ENCODE results near the gene RPRD2. TPM values are rescaled to one million over a fixed set of nuclear protein-coding genes. Genes with fewer than 3 reads are reported as not detected.
A peak's percentile ranks its signal among the peaks of the same experiment; 100 is the strongest.

The RPRD2 gene
- total RNA-seq, 1 experiment from 2014 or later = 26.7 TPM

DNA sequence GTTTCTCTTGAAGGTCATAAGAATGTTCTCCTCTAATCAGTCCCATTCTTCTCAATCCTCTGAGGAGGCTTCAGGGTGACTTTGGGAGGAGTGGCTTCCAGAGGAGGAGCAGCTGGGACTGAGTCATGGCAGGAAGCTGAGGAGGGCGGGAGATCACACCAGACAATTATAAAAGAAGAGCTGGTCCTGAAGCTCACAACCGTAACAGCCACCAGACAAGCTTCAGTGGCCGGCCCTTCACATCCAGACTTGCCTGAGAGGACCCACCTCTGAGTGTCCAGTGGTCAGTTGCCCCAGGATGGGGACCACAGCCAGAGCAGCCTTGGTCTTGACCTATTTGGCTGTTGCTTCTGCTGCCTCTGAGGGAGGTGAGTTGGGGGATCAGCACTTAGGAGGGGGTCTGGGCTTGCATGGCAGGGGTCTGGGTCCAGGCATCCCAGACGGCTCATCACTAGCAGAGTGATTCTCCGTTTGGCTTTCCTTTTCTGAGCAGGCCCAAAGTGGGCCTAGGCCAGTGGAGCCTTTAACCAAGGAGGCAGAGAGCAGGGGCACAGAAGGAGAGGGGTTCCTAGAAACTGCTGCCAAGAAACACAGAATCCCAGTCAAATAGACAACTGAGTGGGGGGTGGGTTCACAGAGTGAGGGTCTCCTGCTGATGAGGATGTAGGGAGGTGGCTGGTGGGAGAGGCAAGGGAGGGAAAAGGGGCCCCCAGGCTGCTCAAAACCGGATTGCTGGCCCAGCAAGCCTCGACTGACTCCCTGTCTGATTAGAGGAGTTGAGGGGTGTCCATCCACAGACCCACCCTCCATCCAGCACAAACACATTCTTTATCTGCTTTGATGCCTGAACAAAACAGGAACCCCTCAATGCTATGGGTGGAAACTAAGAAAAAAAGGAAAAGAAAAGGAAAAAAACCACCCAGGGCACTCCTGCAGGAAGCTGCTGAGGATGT is 144.2 kb downstream of the RPRD2 start, which contains the start of gene ECM1:
Gene ECM1 (plus strand): TSS at position 198 of the 953 bp plus-strand sequence. CDS start 101 bp downstream, at position 299.
- Histone ChIP-seq H3K79me2 (ENCODE audit: insufficient read depth, low read length) (no peaks in the 10 kb centered on the region), H3K4me1 (ENCODE audit: control insufficient read depth in 1 of 2, insufficient read depth in 2 of 2, low read length in 2 of 2) (peaks cover 9 to 15% of the 10 kb centered on the region in 2 experiments), H2AFZ (ENCODE audit: low read depth, low read length, poor library complexity, severe bottlenecking) (no peak within 1 kb of the TSS), H3K36me3 (ENCODE audit: control insufficient read depth in 1 of 2, insufficient read depth in 2 of 2, low read length in 2 of 2) (peaks cover 9 to 15% of the 10 kb centered on the region in 2 experiments; a peak in 3 of 4 replicates), H3K27ac (ENCODE audit: low read depth, low read length) (peak within 1 kb of the TSS; percentile 44), H3K9me3 (ENCODE audit: control insufficient read depth in 1 of 2, insufficient read depth in 1 of 2, low read depth in 1 of 2, low read length in 2 of 2) (no peaks in the 10 kb centered on the region), H3K4me3 (replicated peaks in 1 of 2; ENCODE audit: low read depth in 1 of 2, low read length in 2 of 2) (no peak within 1 kb of the TSS), H3K9me2 (ENCODE audit: insufficient read depth) (no peaks in the 10 kb centered on the region), H3K9ac (ENCODE audit: low read length) (peak within 1 kb of the TSS; percentile 19; the same call in 1 of the 2 replicates), H4K20me1 (ENCODE audit: insufficient read depth) (no peaks in the 10 kb centered on the region), H3K27me3 (ENCODE audit: insufficient read depth, low read length) (no peaks in the 10 kb centered on the region), H3K4me2 (ENCODE audit: low read length) (peak within 1 kb of the TSS; percentile 42)
- DNase-seq (ENCODE audit: low read depth, low spot score) = no peak
- no peak for TF ChIP-seq CEBPB (IDR thresholded peaks at IDR 0.05; ENCODE audit: low read depth)
- no peak for TF ChIP-seq ZNF274 (IDR thresholded peaks at IDR 0.05; ENCODE audit: low read depth, low read length)
- TF ChIP-seq, protein P1, sequence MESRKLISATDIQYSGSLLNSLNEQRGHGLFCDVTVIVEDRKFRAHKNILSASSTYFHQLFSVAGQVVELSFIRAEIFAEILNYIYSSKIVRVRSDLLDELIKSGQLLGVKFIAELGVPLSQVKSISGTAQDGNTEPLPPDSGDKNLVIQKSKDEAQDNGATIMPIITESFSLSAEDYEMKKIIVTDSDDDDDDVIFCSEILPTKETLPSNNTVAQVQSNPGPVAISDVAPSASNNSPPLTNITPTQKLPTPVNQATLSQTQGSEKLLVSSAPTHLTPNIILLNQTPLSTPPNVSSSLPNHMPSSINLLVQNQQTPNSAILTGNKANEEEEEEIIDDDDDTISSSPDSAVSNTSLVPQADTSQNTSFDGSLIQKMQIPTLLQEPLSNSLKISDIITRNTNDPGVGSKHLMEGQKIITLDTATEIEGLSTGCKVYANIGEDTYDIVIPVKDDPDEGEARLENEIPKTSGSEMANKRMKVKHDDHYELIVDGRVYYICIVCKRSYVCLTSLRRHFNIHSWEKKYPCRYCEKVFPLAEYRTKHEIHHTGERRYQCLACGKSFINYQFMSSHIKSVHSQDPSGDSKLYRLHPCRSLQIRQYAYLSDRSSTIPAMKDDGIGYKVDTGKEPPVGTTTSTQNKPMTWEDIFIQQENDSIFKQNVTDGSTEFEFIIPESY (IDR thresholded peaks at IDR 0.05; ENCODE audit: extremely low read depth, insufficient replicate concordance, low read length) = no peak
- no peak for TF ChIP-seq CBX3 (IDR thresholded peaks at IDR 0.05; ENCODE audit: low read depth)
- TF ChIP-seq, protein P2, sequence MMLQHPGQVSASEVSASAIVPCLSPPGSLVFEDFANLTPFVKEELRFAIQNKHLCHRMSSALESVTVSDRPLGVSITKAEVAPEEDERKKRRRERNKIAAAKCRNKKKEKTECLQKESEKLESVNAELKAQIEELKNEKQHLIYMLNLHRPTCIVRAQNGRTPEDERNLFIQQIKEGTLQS (IDR thresholded peaks at IDR 0.05) = no peak
- TF ChIP-seq, protein P3, sequence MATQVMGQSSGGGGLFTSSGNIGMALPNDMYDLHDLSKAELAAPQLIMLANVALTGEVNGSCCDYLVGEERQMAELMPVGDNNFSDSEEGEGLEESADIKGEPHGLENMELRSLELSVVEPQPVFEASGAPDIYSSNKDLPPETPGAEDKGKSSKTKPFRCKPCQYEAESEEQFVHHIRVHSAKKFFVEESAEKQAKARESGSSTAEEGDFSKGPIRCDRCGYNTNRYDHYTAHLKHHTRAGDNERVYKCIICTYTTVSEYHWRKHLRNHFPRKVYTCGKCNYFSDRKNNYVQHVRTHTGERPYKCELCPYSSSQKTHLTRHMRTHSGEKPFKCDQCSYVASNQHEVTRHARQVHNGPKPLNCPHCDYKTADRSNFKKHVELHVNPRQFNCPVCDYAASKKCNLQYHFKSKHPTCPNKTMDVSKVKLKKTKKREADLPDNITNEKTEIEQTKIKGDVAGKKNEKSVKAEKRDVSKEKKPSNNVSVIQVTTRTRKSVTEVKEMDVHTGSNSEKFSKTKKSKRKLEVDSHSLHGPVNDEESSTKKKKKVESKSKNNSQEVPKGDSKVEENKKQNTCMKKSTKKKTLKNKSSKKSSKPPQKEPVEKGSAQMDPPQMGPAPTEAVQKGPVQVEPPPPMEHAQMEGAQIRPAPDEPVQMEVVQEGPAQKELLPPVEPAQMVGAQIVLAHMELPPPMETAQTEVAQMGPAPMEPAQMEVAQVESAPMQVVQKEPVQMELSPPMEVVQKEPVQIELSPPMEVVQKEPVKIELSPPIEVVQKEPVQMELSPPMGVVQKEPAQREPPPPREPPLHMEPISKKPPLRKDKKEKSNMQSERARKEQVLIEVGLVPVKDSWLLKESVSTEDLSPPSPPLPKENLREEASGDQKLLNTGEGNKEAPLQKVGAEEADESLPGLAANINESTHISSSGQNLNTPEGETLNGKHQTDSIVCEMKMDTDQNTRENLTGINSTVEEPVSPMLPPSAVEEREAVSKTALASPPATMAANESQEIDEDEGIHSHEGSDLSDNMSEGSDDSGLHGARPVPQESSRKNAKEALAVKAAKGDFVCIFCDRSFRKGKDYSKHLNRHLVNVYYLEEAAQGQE (IDR thresholded peaks at IDR 0.05; ENCODE audit: low read depth) = no peak
- no peak for TF ChIP-seq ZFX (IDR thresholded peaks at IDR 0.05)
- no peak for TF ChIP-seq RAD21 (IDR thresholded peaks at IDR 0.05; ENCODE audit: low read depth)
- no peak for TF ChIP-seq SRF (IDR thresholded peaks at IDR 0.05; ENCODE audit: low read depth)
- TF ChIP-seq, protein P4, sequence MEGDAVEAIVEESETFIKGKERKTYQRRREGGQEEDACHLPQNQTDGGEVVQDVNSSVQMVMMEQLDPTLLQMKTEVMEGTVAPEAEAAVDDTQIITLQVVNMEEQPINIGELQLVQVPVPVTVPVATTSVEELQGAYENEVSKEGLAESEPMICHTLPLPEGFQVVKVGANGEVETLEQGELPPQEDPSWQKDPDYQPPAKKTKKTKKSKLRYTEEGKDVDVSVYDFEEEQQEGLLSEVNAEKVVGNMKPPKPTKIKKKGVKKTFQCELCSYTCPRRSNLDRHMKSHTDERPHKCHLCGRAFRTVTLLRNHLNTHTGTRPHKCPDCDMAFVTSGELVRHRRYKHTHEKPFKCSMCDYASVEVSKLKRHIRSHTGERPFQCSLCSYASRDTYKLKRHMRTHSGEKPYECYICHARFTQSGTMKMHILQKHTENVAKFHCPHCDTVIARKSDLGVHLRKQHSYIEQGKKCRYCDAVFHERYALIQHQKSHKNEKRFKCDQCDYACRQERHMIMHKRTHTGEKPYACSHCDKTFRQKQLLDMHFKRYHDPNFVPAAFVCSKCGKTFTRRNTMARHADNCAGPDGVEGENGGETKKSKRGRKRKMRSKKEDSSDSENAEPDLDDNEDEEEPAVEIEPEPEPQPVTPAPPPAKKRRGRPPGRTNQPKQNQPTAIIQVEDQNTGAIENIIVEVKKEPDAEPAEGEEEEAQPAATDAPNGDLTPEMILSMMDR (IDR thresholded peaks at IDR 0.05 in 2 of 3, conservative IDR thresholded peaks at IDR 0.05 in 1 of 3; ENCODE audit: borderline replicate concordance in 1 of 3, insufficient read depth in 1 of 3, low read depth in 2 of 3, low read length in 2 of 3) = no peak
- TF ChIP-seq JUND (IDR thresholded peaks at IDR 0.05) = no peak; the same call in 1 of the 2 replicates
- TF ChIP-seq, protein P5, sequence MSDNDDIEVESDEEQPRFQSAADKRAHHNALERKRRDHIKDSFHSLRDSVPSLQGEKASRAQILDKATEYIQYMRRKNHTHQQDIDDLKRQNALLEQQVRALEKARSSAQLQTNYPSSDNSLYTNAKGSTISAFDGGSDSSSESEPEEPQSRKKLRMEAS (IDR thresholded peaks at IDR 0.05) = no peak
- no peak for TF ChIP-seq EZH2 (IDR thresholded peaks at IDR 0.05)
- intact Hi-C loops (cut with micrococcal nuclease) = no loop called here
- TSS peak; percentile 37 for BruUV-seq (replicated peaks)
- ATAC-seq = peak; percentile 92
- ChIA-PET POLR2A (no interaction called here), CTCF (no interaction called here), RAD21 (ENCODE audit: low non-redundant PET in 1 of 2, low total read pairs in 2 of 2, uncharacterized antibody in 2 of 2, unreplicated experiment in 2 of 2) (no interaction called here)
